Measurements from ENCODE around the gene KRTAP2-2. TPM values are rescaled to one million over a fixed set of nuclear protein-coding genes. Genes with fewer than 3 reads are reported as not detected.
"Not testable (repeated sequence)": the region's sequence is repeated elsewhere in the genome, so short reads cannot be mapped to it uniquely, and the experiment has no call there.

Gene KRTAP2-2
- total RNA-seq, 1 donor from 2014 or later = not detected

DNA sequence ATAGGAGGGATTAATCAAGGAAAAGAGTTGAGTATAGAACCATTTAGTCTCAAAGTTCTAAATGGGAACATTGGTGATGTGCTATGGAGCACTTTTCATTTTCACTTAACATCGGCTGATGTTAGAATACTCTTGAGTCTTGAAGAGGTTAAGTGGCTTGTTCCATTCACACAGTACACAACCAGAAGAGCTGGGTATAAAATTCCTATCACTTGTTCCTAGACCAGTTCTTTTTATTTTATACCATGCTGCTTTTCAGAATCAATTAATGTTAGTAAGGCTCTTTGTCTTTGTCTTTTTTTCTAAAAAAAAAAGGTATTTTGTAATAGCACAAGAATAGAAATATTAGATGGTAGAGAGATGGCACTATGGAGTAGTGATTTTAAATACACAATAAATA is 12.1 kb downstream of the KRTAP2-2 start:
- H3K9me3 ChIP-seq (replicated peaks) = peaks cover 11% of the 10 kb centered on the region
- H3K4me1 ChIP-seq = no peaks in the 10 kb centered on the region
- H3K36me3 ChIP-seq = no peaks in the 10 kb centered on the region
- intact Hi-C loops (cut with micrococcal nuclease) = no loop called here
- TF ChIP-seq, protein P1, sequence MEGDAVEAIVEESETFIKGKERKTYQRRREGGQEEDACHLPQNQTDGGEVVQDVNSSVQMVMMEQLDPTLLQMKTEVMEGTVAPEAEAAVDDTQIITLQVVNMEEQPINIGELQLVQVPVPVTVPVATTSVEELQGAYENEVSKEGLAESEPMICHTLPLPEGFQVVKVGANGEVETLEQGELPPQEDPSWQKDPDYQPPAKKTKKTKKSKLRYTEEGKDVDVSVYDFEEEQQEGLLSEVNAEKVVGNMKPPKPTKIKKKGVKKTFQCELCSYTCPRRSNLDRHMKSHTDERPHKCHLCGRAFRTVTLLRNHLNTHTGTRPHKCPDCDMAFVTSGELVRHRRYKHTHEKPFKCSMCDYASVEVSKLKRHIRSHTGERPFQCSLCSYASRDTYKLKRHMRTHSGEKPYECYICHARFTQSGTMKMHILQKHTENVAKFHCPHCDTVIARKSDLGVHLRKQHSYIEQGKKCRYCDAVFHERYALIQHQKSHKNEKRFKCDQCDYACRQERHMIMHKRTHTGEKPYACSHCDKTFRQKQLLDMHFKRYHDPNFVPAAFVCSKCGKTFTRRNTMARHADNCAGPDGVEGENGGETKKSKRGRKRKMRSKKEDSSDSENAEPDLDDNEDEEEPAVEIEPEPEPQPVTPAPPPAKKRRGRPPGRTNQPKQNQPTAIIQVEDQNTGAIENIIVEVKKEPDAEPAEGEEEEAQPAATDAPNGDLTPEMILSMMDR (IDR thresholded peaks at IDR 0.05; ENCODE audit: borderline replicate concordance) = no peak
- no peak for DNase-seq
- peaks cover 48% of the 10 kb centered on the region for H3K27me3 ChIP-seq (ENCODE audit: low read depth)
- no peak overlapping the region for H3K4me3 ChIP-seq
- H3K27ac ChIP-seq (replicated peaks) = no peak overlapping the region

DNA sequence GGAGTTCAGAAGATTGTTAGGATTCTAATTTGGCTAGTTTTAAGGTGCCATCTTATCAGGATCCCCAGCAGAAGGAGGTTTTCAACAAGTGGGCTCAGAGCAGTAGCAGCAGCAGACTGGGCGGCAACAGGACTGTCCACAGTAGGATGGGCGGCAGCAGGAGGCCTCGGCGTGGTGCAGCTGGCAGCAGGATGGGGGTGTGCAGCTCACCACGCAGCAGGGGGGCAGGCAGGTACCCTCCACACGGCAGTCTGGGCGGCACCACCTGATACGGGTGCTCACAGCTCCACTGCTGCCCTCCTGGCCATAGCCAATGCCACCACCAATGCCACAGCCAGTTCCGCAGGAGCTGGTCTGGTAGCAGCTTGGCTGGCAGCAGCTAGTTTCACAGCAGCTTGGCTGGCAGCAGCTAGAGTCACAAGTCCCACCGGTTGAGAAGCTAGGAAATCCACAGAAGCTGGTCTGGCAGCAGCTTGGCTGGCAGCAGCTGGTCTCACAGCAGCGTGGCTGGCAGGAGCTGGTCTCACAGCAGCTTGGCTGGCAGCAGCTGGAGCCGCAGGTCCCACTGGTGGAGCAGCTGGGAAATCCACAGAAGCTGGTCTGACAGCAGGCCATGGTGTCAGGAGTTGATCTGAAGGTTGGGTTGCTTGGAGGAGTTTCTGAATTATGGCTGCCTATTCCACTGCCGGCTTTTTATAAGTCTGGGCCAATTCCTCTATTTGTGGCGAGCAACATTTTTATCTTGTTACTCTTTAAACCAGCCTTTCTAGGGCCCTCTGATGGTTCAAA is 14.1 kb downstream of the KRTAP2-2 start, which contains the start of gene KRTAP1-1:
Gene KRTAP1-1 (minus strand): TSS at position 668 of the 789 bp plus-strand sequence. CDS start 53 bp downstream, at position 615.
- Histone ChIP-seq H3K9me3 (replicated peaks) (peaks cover 11% of the 10 kb centered on the region), H3K27me3 (ENCODE audit: low read depth) (peaks cover 51% of the 10 kb centered on the region)
- H3K4me3 ChIP-seq; H3K27ac ChIP-seq (replicated peaks); H3K36me3 ChIP-seq; DNase-seq; H3K4me1 ChIP-seq; intact Hi-C loops (cut with micrococcal nuclease): not testable (repeated sequence)

DNA sequence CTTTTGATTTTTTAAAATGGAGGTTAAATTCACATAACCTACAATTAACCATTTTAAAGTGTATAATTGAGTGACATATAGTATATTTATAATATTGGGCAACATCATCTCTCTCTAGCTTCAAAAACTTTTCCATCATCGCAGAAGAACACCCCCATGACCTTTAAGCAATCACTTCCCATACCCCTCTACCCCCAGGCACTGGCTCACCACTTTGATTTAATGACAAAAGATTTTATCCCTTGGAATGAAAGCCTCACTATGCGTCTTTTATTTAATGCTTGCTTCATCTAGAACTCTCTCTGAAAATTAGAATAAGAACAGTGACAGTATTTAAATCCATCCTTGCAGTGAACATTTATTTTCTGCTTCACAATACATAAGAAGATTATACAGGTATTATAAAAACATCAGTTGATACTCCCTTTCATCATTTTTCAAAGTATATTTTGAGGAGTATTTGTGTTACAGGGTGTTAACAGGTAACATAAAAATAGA is 17.1 kb downstream of the KRTAP2-2 start:
- TF ChIP-seq, protein P1 (IDR thresholded peaks at IDR 0.05; ENCODE audit: borderline replicate concordance) = no peak
- H3K4me3 ChIP-seq = no peak overlapping the region

DNA sequence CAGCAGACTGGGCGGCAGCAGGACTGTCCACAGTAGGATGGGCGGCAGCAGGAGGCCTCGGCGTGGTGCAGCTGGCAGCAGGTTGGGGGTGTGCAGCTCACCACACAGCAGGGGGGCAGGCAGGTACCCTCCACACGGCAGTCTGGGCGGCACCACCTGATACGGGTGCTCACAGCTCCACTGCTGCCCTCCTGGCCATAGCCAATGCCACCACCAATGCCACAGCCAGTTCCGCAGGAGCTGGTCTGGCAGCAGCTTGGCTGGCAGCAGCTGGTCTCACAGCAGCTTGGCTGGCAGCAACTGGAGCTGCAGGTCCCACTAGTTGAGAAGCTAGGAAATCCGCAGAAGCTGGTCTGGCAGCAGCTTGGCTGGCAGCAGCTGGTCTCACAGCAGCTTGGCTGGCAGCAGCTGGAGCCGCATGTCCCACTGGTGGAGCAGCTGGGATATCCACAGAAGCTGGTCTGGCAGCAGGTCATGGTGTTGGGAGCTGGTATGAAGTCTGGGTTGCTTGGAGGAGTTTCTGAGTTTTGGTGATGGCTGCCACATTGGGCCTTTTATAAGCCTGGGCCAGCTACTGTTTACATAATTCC is 20.6 kb downstream of the KRTAP2-2 start, which contains the start of gene KRTAP1-3:
Gene KRTAP1-3 (minus strand): TSS at position 529 of the 590 bp plus-strand sequence. CDS start 53 bp downstream, at position 476.
- peaks cover 64% of the 10 kb centered on the region for H3K27me3 ChIP-seq (ENCODE audit: low read depth)
- H3K27ac ChIP-seq (replicated peaks); H3K36me3 ChIP-seq; H3K4me1 ChIP-seq; intact Hi-C loops (cut with micrococcal nuclease); H3K9me3 ChIP-seq (replicated peaks); DNase-seq; H3K4me3 ChIP-seq: not testable (repeated sequence)

More for the DNA sequence above, 17.1 kb downstream of the KRTAP2-2 start:
- H3K9me3 ChIP-seq (replicated peaks) = peaks cover 4% of the 10 kb centered on the region
- H3K36me3 ChIP-seq = no peaks in the 10 kb centered on the region
- intact Hi-C loops (cut with micrococcal nuclease) = no loop called here
- peaks cover 53% of the 10 kb centered on the region for H3K27me3 ChIP-seq (ENCODE audit: low read depth)
- H3K4me1 ChIP-seq = no peaks in the 10 kb centered on the region
- no peak for DNase-seq
- no peak overlapping the region for H3K27ac ChIP-seq (replicated peaks)

DNA sequence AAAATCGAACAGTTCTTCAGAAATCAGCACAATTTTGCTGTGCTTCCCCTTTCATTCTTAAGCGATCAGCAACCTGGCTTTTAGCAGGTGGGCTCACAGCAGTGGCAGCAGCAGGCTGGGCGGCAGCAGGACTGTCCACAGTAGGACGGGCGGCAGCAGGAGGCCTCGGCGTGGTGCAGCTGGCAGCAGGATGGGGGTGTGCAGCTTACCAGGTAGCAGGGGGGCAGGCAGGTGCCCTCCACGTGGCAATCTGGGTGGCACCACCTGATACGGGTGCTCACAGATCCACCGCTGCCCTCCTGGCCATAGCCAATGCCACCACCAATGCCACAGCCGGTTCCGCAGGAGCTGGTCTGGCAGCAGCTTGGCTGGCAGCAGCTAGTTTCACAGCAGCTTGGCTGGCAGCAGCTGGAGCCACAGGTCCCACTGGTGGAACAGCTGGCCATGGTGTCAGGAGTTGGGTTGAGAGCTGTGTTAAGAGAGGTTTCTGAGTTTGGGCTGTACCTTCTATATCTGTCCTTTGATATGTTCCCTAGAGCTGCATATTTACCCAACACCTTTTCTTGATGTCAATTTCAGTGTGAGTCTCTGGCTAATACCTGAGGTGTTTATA is 25.3 kb downstream of the KRTAP2-2 start, which contains the start of gene KRTAP1-4:
Gene KRTAP1-4 (minus strand): TSS at position 563 of the 613 bp plus-strand sequence. CDS start 117 bp downstream, at position 446.
- Histone ChIP-seq H3K36me3 (no peaks in the 10 kb centered on the region), H3K4me1 (no peaks in the 10 kb centered on the region), H3K4me3 (no peak within 1 kb of the TSS), H3K27me3 (ENCODE audit: low read depth) (peaks cover 75% of the 10 kb centered on the region), H3K9me3 (replicated peaks) (no peaks in the 10 kb centered on the region), H3K27ac (replicated peaks) (no peak within 1 kb of the TSS)
- intact Hi-C loops (cut with micrococcal nuclease) = no loop called here
- TF ChIP-seq, protein P1 (IDR thresholded peaks at IDR 0.05; ENCODE audit: borderline replicate concordance) = no peak
- DNase-seq = no peak

DNA sequence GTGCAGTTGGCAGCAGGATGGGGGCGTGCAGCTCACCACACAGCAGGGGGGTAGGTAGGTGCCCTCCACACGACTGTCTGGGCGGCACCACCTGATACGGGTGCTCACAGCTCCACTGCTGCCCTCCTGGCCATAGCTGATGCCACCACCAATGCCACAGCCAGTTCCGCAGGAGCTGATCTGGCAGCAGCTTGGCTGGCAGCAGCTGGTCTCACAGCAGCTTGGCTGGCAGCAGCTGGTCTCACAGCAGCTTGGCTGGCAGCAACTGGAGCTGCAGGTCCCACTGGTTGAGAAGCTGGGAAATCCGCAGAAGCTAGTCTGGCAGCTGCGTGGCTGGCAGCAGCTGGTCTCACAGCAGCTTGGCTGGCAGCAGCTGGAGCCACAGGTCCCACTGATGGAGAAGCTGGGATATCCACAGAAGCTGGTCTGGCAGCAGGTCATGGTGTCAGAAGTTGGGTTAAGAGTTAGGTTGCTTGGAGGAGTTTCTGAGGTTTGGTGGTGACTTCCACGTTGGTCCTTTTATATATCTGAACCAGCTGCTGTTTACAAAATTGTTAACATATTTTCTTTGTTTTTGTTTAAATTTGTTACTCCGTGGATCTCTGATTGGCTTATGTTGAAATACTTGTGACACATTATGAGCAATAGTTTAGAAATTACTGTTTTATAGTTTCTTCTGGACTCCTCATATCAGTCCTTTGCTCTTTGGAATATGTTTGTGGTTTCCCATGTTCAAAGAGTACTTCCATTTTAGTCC is 28.1 kb downstream of the KRTAP2-2 start, which contains the start of gene KRTAP1-5:
Gene KRTAP1-5 (minus strand): TSS at position 494 of the 757 bp plus-strand sequence. CDS start 53 bp downstream, at position 441.
- TF ChIP-seq, protein P1 (IDR thresholded peaks at IDR 0.05; ENCODE audit: borderline replicate concordance) = no peak

More for the DNA sequence above, 28.1 kb downstream of the KRTAP2-2 start, which contains the start of gene KRTAP1-5:
- no peak within 1 kb of the TSS for H3K4me3 ChIP-seq
- H3K4me1 ChIP-seq = no peaks in the 10 kb centered on the region
- H3K9me3 ChIP-seq (replicated peaks) = no peaks in the 10 kb centered on the region
- H3K27ac ChIP-seq (replicated peaks) = no peak within 1 kb of the TSS
- H3K27me3 ChIP-seq (ENCODE audit: low read depth) = peaks cover 63% of the 10 kb centered on the region
- intact Hi-C loops (cut with micrococcal nuclease) = no loop called here
- no peaks in the 10 kb centered on the region for H3K36me3 ChIP-seq
- DNase-seq = no peak

All from left ventricle myocardium inferior (tissue), 1 donor.